ENCODE measurements around the gene ADCY2. TPM values are rescaled to one million over a fixed set of nuclear protein-coding genes. Genes with fewer than 3 reads are reported as not detected.

Gene ADCY2
- total and polyA plus RNA-seq, 4 experiments from 2014 or later = not detected

GRCh38 chr5:7425830-7426229, 29.9 kb downstream of the ADCY2 start:
- ChIA-PET CTCF (ENCODE audit: partially characterized antibody) (no interaction called here), POLR2A (ENCODE audit: partially characterized antibody) (no interaction called here)
- no peak overlapping the region for H3K27ac Mint-ChIP-seq

GRCh38 chr5:7426284-7426683, 30.3 kb downstream of the ADCY2 start:
- Mint-ChIP-seq H3K27ac (no peak overlapping the region), H3K27me3 (peaks cover 0 to 3% of the 10 kb centered on the region in 2 donors), H3K4me1 (peaks cover 0 to under 1% (median 0%) of the 10 kb centered on the region in 4 donors), H3K36me3 (no peaks in the 10 kb centered on the region), H3K9me3 (peaks cover 0 to 7% (median 0%) of the 10 kb centered on the region in 8 donors), H3K4me3 (no peak overlapping the region)
- ChIA-PET CTCF (ENCODE audit: partially characterized antibody) (no interaction called here), POLR2A (ENCODE audit: partially characterized antibody) (no interaction called here)
- Histone ChIP-seq H3K9me3 (ENCODE audit: control insufficient read depth in 1 of 2, low read length in 2 of 2) (no peaks in the 10 kb centered on the region), H3K4me1 (ENCODE audit: insufficient read depth, low read length) (no peaks in the 10 kb centered on the region), H3K27me3 (ENCODE audit: insufficient read depth, low read length) (no peaks in the 10 kb centered on the region), H3K36me3 (ENCODE audit: insufficient read depth, low read length) (no peaks in the 10 kb centered on the region), H3K4me3 (ENCODE audit: low read length in 2 of 2) (no peak overlapping the region), H3K27ac (ENCODE audit: low read depth, low read length) (no peak overlapping the region)
- intact Hi-C loops (cut with micrococcal nuclease) = no loop called here
- no peak for DNase-seq

More at GRCh38 chr5:7425830-7426229, 29.9 kb downstream of the ADCY2 start:
- Histone ChIP-seq H3K9me3 (ENCODE audit: control insufficient read depth in 1 of 2, low read length in 2 of 2) (no peaks in the 10 kb centered on the region), H3K4me1 (ENCODE audit: insufficient read depth, low read length) (no peaks in the 10 kb centered on the region), H3K27ac (ENCODE audit: low read depth, low read length) (no peak overlapping the region), H3K36me3 (ENCODE audit: insufficient read depth, low read length) (no peaks in the 10 kb centered on the region), H3K27me3 (ENCODE audit: insufficient read depth, low read length) (no peaks in the 10 kb centered on the region), H3K4me3 (ENCODE audit: low read length in 2 of 2) (no peak overlapping the region)
- Mint-ChIP-seq H3K27me3 (peaks cover 0 to 3% of the 10 kb centered on the region in 2 donors), H3K36me3 (no peaks in the 10 kb centered on the region), H3K9me3 (peaks cover 0 to 7% (median under 1%) of the 10 kb centered on the region in 8 donors), H3K4me3 (no peak overlapping the region), H3K4me1 (peaks cover 0 to 1% (median 0%) of the 10 kb centered on the region in 4 donors)
- DNase-seq = no peak
- intact Hi-C loops (cut with micrococcal nuclease) = no loop called here

- H3K4me1 Mint-ChIP-seq = no peaks in the 10 kb centered on the region
- ChIA-PET CTCF (ENCODE audit: partially characterized antibody) (no interaction called here), POLR2A (ENCODE audit: partially characterized antibody) (no interaction called here)
- Histone ChIP-seq H3K27ac (ENCODE audit: low read depth, low read length) (no peak overlapping the region), H3K4me1 (ENCODE audit: insufficient read depth, low read length) (no peaks in the 10 kb centered on the region), H3K9me3 (ENCODE audit: control insufficient read depth in 1 of 2, low read length in 2 of 2) (no peaks in the 10 kb centered on the region), H3K4me3 (ENCODE audit: low read length in 2 of 2) (no peak overlapping the region), H3K36me3 (ENCODE audit: insufficient read depth, low read length) (no peaks in the 10 kb centered on the region), H3K27me3 (ENCODE audit: insufficient read depth, low read length) (no peaks in the 10 kb centered on the region)
- intact Hi-C loops (cut with micrococcal nuclease) = no loop called here
- H3K9me3 Mint-ChIP-seq = peaks cover 0 to 9% (median 2%) of the 10 kb centered on the region in 8 donors
- no peak for DNase-seq
- H3K27ac Mint-ChIP-seq = no peak overlapping the region
- no peaks in the 10 kb centered on the region for H3K27me3 Mint-ChIP-seq
- no peak overlapping the region for H3K4me3 Mint-ChIP-seq
- no peaks in the 10 kb centered on the region for H3K36me3 Mint-ChIP-seq
Observed at GRCh38 chr5:7434914-7435313, 39.0 kb downstream of the ADCY2 start.

GRCh38 chr5:7435503-7435902, 39.6 kb downstream of the ADCY2 start:
- Histone ChIP-seq H3K4me3 (ENCODE audit: low read length in 2 of 2) (no peak overlapping the region), H3K27ac (ENCODE audit: low read depth, low read length) (no peak overlapping the region), H3K9me3 (ENCODE audit: control insufficient read depth in 1 of 2, low read length in 2 of 2) (no peaks in the 10 kb centered on the region), H3K27me3 (ENCODE audit: insufficient read depth, low read length) (no peaks in the 10 kb centered on the region), H3K36me3 (ENCODE audit: insufficient read depth, low read length) (no peaks in the 10 kb centered on the region), H3K4me1 (ENCODE audit: insufficient read depth, low read length) (no peaks in the 10 kb centered on the region)
- DNase-seq = no peak
- ChIA-PET POLR2A (ENCODE audit: partially characterized antibody) (no interaction called here), CTCF (ENCODE audit: partially characterized antibody) (no interaction called here)
- Mint-ChIP-seq H3K27me3 (no peaks in the 10 kb centered on the region), H3K9me3 (peaks cover 0 to 10% (median 3%) of the 10 kb centered on the region in 8 donors), H3K4me1 (no peaks in the 10 kb centered on the region), H3K4me3 (no peak overlapping the region), H3K36me3 (no peaks in the 10 kb centered on the region), H3K27ac (no peak overlapping the region)
- intact Hi-C loops (cut with micrococcal nuclease) = no loop called here

GRCh38 chr5:7436521-7436920, 40.6 kb downstream of the ADCY2 start:
- H3K36me3 Mint-ChIP-seq = no peaks in the 10 kb centered on the region

GRCh38 chr5:7437836-7438235, 41.9 kb downstream of the ADCY2 start:
- no peaks in the 10 kb centered on the region for H3K4me1 Mint-ChIP-seq
- no peaks in the 10 kb centered on the region for H3K4me1 ChIP-seq (ENCODE audit: insufficient read depth, low read length)
- H3K9me3 ChIP-seq (ENCODE audit: control insufficient read depth in 1 of 2, low read length in 2 of 2) = no peaks in the 10 kb centered on the region
- H3K9me3 Mint-ChIP-seq = peaks cover 0 to 16% (median 4%) of the 10 kb centered on the region in 8 donors
- no peaks in the 10 kb centered on the region for H3K27me3 Mint-ChIP-seq
- intact Hi-C loops (cut with micrococcal nuclease) = no loop called here
- H3K27me3 ChIP-seq (ENCODE audit: insufficient read depth, low read length) = no peaks in the 10 kb centered on the region
- ChIA-PET CTCF (ENCODE audit: partially characterized antibody) (no interaction called here), POLR2A (ENCODE audit: partially characterized antibody) (no interaction called here)
- no peaks in the 10 kb centered on the region for H3K36me3 ChIP-seq (ENCODE audit: insufficient read depth, low read length)
- H3K36me3 Mint-ChIP-seq = no peaks in the 10 kb centered on the region
- H3K27ac ChIP-seq (ENCODE audit: low read depth, low read length) = no peak overlapping the region
- no peak overlapping the region for H3K4me3 Mint-ChIP-seq
- no peak overlapping the region for H3K4me3 ChIP-seq (ENCODE audit: low read length in 2 of 2)
- no peak overlapping the region for H3K27ac Mint-ChIP-seq
- DNase-seq = no peak

More at GRCh38 chr5:7436521-7436920, 40.6 kb downstream of the ADCY2 start:
- no peaks in the 10 kb centered on the region for H3K27me3 ChIP-seq (ENCODE audit: insufficient read depth, low read length)
- no peaks in the 10 kb centered on the region for H3K36me3 ChIP-seq (ENCODE audit: insufficient read depth, low read length)
- peaks cover 0 to 16% (median 4%) of the 10 kb centered on the region in 8 donors for H3K9me3 Mint-ChIP-seq
- no peaks in the 10 kb centered on the region for H3K27me3 Mint-ChIP-seq
- intact Hi-C loops (cut with micrococcal nuclease) = no loop called here
- H3K4me1 Mint-ChIP-seq = no peaks in the 10 kb centered on the region
- H3K9me3 ChIP-seq (ENCODE audit: control insufficient read depth in 1 of 2, low read length in 2 of 2) = no peaks in the 10 kb centered on the region
- H3K27ac ChIP-seq (ENCODE audit: low read depth, low read length) = no peak overlapping the region
- H3K4me1 ChIP-seq (ENCODE audit: insufficient read depth, low read length) = no peaks in the 10 kb centered on the region
- no peak overlapping the region for H3K4me3 ChIP-seq (ENCODE audit: low read length in 2 of 2)
- DNase-seq = no peak
- H3K4me3 Mint-ChIP-seq = no peak overlapping the region
- H3K27ac Mint-ChIP-seq = no peak overlapping the region
- ChIA-PET CTCF (ENCODE audit: partially characterized antibody) (no interaction called here), POLR2A (ENCODE audit: partially characterized antibody) (no interaction called here)

GRCh38 chr5:7445068-7445467, 49.1 kb downstream of the ADCY2 start:
- CTCF ChIA-PET (ENCODE audit: partially characterized antibody) = no interaction called here
- Histone ChIP-seq H3K36me3 (ENCODE audit: insufficient read depth, low read length) (no peaks in the 10 kb centered on the region), H3K4me1 (ENCODE audit: insufficient read depth, low read length) (no peaks in the 10 kb centered on the region), H3K9me3 (ENCODE audit: control insufficient read depth in 1 of 2, low read length in 2 of 2) (no peaks in the 10 kb centered on the region), H3K27me3 (ENCODE audit: insufficient read depth, low read length) (no peaks in the 10 kb centered on the region), H3K4me3 (ENCODE audit: low read length in 2 of 2) (no peak overlapping the region), H3K27ac (ENCODE audit: low read depth, low read length) (no peak overlapping the region)
- H3K27me3 Mint-ChIP-seq = peaks cover 0 to 2% of the 10 kb centered on the region in 2 donors
- no peaks in the 10 kb centered on the region for H3K36me3 Mint-ChIP-seq
- POLR2A ChIA-PET (ENCODE audit: partially characterized antibody) = no interaction called here
- peaks cover 0 to 7% (median 0%) of the 10 kb centered on the region in 8 donors for H3K9me3 Mint-ChIP-seq
- no peaks in the 10 kb centered on the region for H3K4me1 Mint-ChIP-seq
- intact Hi-C loops (cut with micrococcal nuclease) = no loop called here
- H3K4me3 Mint-ChIP-seq = no peak overlapping the region
- DNase-seq = no peak
- H3K27ac Mint-ChIP-seq = no peak overlapping the region

- Mint-ChIP-seq H3K4me1 (no peaks in the 10 kb centered on the region), H3K27ac (no peak overlapping the region), H3K9me3 (peaks cover 0 to 2% (median 0%) of the 10 kb centered on the region in 8 donors), H3K4me3 (no peak overlapping the region), H3K36me3 (no peaks in the 10 kb centered on the region), H3K27me3 (peaks cover 0 to 2% of the 10 kb centered on the region in 2 donors)
- POLR2A ChIA-PET (ENCODE audit: partially characterized antibody) = no interaction called here
- Histone ChIP-seq H3K4me3 (ENCODE audit: low read length in 2 of 2) (no peak overlapping the region), H3K36me3 (ENCODE audit: insufficient read depth, low read length) (no peaks in the 10 kb centered on the region), H3K9me3 (ENCODE audit: control insufficient read depth in 1 of 2, low read length in 2 of 2) (no peaks in the 10 kb centered on the region), H3K4me1 (ENCODE audit: insufficient read depth, low read length) (no peaks in the 10 kb centered on the region), H3K27ac (ENCODE audit: low read depth, low read length) (no peak overlapping the region), H3K27me3 (ENCODE audit: insufficient read depth, low read length) (no peaks in the 10 kb centered on the region)
- intact Hi-C loops (cut with micrococcal nuclease) = no loop called here
- DNase-seq = no peak
- CTCF ChIA-PET (ENCODE audit: partially characterized antibody) = no interaction called here
Observed at GRCh38 chr5:7445831-7446230, 49.9 kb downstream of the ADCY2 start.

Measured in CD4-positive, alpha-beta memory T cell (primary cell).